ENCODE results near the gene BCKDHA.

DNA sequence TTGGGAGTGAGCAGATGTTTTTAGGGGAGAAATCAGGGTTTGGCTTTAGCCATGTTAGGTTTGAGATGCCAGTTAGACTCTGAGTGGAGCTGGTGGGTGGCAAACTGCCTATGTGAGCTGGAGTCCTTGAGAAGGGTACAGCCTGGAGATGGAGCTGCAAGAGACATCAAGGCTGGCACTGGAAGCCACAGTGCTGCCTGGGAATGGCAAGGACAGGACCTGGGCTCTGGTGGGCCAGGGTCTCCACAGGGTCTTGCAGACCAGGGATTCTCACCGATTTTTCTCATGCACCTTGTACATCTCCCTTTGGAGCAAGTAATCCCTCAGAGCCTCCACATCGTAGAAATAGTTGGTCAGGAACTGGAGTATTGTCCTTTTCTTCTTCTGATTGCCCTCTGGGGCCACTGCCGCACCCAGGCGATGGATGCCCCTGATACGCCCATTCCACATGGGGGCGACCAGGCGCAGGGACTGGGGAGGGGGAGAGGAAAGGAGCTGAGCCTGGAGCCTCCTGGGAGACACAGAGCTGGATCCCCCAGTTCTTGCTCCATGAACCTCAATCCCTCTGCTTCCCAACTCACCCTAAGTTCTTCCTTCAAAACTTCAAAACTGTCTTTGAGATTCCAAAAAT, 40.4 kb downstream of the BCKDHA start:
- TF ChIP-seq, protein P1, sequence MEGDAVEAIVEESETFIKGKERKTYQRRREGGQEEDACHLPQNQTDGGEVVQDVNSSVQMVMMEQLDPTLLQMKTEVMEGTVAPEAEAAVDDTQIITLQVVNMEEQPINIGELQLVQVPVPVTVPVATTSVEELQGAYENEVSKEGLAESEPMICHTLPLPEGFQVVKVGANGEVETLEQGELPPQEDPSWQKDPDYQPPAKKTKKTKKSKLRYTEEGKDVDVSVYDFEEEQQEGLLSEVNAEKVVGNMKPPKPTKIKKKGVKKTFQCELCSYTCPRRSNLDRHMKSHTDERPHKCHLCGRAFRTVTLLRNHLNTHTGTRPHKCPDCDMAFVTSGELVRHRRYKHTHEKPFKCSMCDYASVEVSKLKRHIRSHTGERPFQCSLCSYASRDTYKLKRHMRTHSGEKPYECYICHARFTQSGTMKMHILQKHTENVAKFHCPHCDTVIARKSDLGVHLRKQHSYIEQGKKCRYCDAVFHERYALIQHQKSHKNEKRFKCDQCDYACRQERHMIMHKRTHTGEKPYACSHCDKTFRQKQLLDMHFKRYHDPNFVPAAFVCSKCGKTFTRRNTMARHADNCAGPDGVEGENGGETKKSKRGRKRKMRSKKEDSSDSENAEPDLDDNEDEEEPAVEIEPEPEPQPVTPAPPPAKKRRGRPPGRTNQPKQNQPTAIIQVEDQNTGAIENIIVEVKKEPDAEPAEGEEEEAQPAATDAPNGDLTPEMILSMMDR (IDR thresholded peaks at IDR 0.05), result no peak
- no peak for TF ChIP-seq EP300 (IDR thresholded peaks at IDR 0.05; ENCODE audit: borderline replicate concordance in 1 of 2, low read depth in 1 of 2, low read length in 1 of 2)
- no peak for TF ChIP-seq RCOR1 (IDR thresholded peaks at IDR 0.05; ENCODE audit: low read length)
- TF ChIP-seq ELF1 (IDR thresholded peaks at IDR 0.05), result no peak
- TF ChIP-seq JUND (IDR thresholded peaks at IDR 0.05), result no peak
- TF ChIP-seq, protein P2, sequence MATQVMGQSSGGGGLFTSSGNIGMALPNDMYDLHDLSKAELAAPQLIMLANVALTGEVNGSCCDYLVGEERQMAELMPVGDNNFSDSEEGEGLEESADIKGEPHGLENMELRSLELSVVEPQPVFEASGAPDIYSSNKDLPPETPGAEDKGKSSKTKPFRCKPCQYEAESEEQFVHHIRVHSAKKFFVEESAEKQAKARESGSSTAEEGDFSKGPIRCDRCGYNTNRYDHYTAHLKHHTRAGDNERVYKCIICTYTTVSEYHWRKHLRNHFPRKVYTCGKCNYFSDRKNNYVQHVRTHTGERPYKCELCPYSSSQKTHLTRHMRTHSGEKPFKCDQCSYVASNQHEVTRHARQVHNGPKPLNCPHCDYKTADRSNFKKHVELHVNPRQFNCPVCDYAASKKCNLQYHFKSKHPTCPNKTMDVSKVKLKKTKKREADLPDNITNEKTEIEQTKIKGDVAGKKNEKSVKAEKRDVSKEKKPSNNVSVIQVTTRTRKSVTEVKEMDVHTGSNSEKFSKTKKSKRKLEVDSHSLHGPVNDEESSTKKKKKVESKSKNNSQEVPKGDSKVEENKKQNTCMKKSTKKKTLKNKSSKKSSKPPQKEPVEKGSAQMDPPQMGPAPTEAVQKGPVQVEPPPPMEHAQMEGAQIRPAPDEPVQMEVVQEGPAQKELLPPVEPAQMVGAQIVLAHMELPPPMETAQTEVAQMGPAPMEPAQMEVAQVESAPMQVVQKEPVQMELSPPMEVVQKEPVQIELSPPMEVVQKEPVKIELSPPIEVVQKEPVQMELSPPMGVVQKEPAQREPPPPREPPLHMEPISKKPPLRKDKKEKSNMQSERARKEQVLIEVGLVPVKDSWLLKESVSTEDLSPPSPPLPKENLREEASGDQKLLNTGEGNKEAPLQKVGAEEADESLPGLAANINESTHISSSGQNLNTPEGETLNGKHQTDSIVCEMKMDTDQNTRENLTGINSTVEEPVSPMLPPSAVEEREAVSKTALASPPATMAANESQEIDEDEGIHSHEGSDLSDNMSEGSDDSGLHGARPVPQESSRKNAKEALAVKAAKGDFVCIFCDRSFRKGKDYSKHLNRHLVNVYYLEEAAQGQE (IDR thresholded peaks at IDR 0.05; ENCODE audit: low read depth, low read length), result no peak
- TF ChIP-seq TAF1 (IDR thresholded peaks at IDR 0.05; ENCODE audit: borderline replicate concordance, low read depth, low read length), result no peak
